Measurements from ENCODE around the gene COL9A1. TPM values are rescaled to one million over a fixed set of nuclear protein-coding genes. Genes with fewer than 3 reads are reported as not detected.

Gene COL9A1
- total RNA-seq, 1 experiment from 2014 or later: not detected

DNA sequence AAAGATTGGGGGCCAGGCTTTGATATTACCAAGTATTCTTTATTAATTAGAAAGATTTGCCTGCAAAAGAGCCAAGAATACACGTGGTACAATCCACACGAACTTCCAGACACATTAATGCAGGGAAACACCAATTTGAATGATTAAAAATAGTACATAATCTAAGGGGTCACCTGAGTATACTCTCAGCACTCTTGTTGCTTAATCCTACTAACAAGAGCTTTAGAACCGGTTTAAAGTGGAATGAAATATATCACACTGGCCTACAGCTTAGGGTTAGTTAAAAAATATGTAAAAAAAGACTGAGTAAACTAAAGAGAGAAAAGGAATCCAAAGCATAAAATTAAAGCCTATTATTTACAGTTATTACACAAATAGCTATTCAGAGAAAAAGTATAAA is 49.0 kb downstream of the COL9A1 start:
- H3K27me3 ChIP-seq (ENCODE audit: control insufficient read depth, insufficient read depth, low read length): peaks cover 3% of the 10 kb centered on the region; the same call in 1 of the 2 replicates
- DNase-seq (ENCODE audit: low read depth, low spot score) (no peak), ATAC-seq (no peak)
- intact Hi-C loops (cut with micrococcal nuclease; ENCODE audit: unreplicated experiment): no loop called here
- H3K36me3 ChIP-seq (ENCODE audit: control insufficient read depth, insufficient read depth, low read length): no peaks in the 10 kb centered on the region
- no peak overlapping the region for H3K27ac ChIP-seq (ENCODE audit: low read length)
- no TSS peak for BruUV-seq (replicated peaks)
- no peak for TF ChIP-seq TCF7L2 (IDR thresholded peaks at IDR 0.05; ENCODE audit: low read depth, low read length)
- H3K4me1 ChIP-seq (ENCODE audit: control insufficient read depth, insufficient read depth, low read length): no peaks in the 10 kb centered on the region
- in situ Hi-C loops (cut with HindIII; ENCODE audit: low pct_unique_long_range_greater_than_20kb, low sequenced_read_pairs): no loop called here
- no peaks in the 10 kb centered on the region for H3K9me3 ChIP-seq (ENCODE audit: control insufficient read depth, insufficient read depth, low read depth, low read length)
- CTCF ChIA-PET: interaction anchor here (0.5 kb wide), 1 partner anchor 159 kb away, joined by 7 read pairs; the partner anchor contains the start of gene FAM135A
- POLR2A ChIA-PET: no interaction called here
- no peak overlapping the region for H3K4me3 ChIP-seq (ENCODE audit: low read depth in 2 of 2, low read length in 2 of 2)

DNA sequence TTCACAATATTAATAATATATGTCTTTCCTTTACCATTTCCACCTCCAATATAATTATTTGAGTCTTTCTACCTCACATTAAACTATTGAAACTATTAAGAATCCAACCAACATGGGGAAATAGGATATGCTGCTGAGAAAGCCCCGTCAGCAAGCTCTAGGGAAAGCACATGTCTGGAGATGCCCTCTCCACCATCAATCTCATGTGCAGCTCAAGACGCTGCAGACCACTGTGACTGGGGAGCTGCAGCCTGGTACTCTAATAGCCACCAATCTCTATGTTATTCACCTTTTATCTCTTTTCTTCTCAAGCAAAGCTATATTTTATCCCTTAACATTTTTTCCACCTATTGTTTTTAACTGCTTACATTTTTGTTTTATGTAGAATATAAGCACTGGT is 50.3 kb downstream of the COL9A1 start:
- POLR2A ChIA-PET: no interaction called here
- CTCF ChIA-PET: no interaction called here
- peaks cover 3% of the 10 kb centered on the region; the same call in 1 of the 2 replicates for H3K27me3 ChIP-seq (ENCODE audit: control insufficient read depth, insufficient read depth, low read length)
- no peak for DNase-seq (ENCODE audit: low read depth, low spot score)
- H3K4me3 ChIP-seq (ENCODE audit: low read depth in 2 of 2, low read length in 2 of 2): no peak overlapping the region
- no peaks in the 10 kb centered on the region for H3K4me1 ChIP-seq (ENCODE audit: control insufficient read depth, insufficient read depth, low read length)
- in situ Hi-C loops (cut with HindIII; ENCODE audit: low pct_unique_long_range_greater_than_20kb, low sequenced_read_pairs): no loop called here
- H3K36me3 ChIP-seq (ENCODE audit: control insufficient read depth, insufficient read depth, low read length): no peaks in the 10 kb centered on the region
- BruUV-seq (replicated peaks): no TSS peak
- intact Hi-C loops (cut with micrococcal nuclease; ENCODE audit: unreplicated experiment): no loop called here
- H3K27ac ChIP-seq (ENCODE audit: low read length): no peak overlapping the region
- no peak for ATAC-seq
- no peaks in the 10 kb centered on the region for H3K9me3 ChIP-seq (ENCODE audit: control insufficient read depth, insufficient read depth, low read depth, low read length)
- TF ChIP-seq, protein P1, sequence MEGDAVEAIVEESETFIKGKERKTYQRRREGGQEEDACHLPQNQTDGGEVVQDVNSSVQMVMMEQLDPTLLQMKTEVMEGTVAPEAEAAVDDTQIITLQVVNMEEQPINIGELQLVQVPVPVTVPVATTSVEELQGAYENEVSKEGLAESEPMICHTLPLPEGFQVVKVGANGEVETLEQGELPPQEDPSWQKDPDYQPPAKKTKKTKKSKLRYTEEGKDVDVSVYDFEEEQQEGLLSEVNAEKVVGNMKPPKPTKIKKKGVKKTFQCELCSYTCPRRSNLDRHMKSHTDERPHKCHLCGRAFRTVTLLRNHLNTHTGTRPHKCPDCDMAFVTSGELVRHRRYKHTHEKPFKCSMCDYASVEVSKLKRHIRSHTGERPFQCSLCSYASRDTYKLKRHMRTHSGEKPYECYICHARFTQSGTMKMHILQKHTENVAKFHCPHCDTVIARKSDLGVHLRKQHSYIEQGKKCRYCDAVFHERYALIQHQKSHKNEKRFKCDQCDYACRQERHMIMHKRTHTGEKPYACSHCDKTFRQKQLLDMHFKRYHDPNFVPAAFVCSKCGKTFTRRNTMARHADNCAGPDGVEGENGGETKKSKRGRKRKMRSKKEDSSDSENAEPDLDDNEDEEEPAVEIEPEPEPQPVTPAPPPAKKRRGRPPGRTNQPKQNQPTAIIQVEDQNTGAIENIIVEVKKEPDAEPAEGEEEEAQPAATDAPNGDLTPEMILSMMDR (IDR thresholded peaks at IDR 0.05): no peak
- TF ChIP-seq TCF7L2 (IDR thresholded peaks at IDR 0.05; ENCODE audit: low read depth, low read length) (no peak), SIN3A (IDR thresholded peaks at IDR 0.05; ENCODE audit: borderline replicate concordance, insufficient read depth, low read depth, low read length) (no peak), POLR2AphosphoS5 (IDR thresholded peaks at IDR 0.05; ENCODE audit: low read depth, low read length) (no peak)
- TF ChIP-seq, protein P2, sequence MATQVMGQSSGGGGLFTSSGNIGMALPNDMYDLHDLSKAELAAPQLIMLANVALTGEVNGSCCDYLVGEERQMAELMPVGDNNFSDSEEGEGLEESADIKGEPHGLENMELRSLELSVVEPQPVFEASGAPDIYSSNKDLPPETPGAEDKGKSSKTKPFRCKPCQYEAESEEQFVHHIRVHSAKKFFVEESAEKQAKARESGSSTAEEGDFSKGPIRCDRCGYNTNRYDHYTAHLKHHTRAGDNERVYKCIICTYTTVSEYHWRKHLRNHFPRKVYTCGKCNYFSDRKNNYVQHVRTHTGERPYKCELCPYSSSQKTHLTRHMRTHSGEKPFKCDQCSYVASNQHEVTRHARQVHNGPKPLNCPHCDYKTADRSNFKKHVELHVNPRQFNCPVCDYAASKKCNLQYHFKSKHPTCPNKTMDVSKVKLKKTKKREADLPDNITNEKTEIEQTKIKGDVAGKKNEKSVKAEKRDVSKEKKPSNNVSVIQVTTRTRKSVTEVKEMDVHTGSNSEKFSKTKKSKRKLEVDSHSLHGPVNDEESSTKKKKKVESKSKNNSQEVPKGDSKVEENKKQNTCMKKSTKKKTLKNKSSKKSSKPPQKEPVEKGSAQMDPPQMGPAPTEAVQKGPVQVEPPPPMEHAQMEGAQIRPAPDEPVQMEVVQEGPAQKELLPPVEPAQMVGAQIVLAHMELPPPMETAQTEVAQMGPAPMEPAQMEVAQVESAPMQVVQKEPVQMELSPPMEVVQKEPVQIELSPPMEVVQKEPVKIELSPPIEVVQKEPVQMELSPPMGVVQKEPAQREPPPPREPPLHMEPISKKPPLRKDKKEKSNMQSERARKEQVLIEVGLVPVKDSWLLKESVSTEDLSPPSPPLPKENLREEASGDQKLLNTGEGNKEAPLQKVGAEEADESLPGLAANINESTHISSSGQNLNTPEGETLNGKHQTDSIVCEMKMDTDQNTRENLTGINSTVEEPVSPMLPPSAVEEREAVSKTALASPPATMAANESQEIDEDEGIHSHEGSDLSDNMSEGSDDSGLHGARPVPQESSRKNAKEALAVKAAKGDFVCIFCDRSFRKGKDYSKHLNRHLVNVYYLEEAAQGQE (IDR thresholded peaks at IDR 0.05; ENCODE audit: insufficient read depth in 1 of 2, low read depth in 2 of 2, low read length in 1 of 2): no peak

DNA sequence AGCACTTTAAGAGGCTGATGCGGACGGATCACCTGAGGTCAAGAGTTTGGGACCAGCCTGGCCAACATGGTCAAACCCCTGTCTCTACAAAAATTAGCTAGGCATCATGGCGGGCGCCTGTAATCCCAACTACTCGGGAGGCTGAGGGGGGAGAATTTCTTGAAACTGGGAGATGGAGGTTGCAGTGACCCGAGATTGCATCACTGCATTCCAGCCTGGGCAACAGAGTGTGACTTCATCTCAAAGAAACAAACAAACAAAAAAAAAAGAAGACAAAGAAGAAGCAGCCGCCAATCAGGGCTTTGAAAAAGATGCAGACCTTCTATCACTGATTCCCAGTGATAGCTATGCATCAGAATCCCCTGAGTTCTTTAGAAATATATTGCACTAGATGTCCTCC is 56.8 kb downstream of the COL9A1 start:
- intact Hi-C loops (cut with micrococcal nuclease; ENCODE audit: unreplicated experiment): no loop called here
- CTCF ChIA-PET: no interaction called here

More for the DNA sequence above, 56.8 kb downstream of the COL9A1 start:
- H3K27ac ChIP-seq (ENCODE audit: low read length): no peak overlapping the region
- BruUV-seq (replicated peaks): no TSS peak
- in situ Hi-C loops (cut with HindIII; ENCODE audit: low pct_unique_long_range_greater_than_20kb, low sequenced_read_pairs): no loop called here
- TF ChIP-seq TCF7L2 (IDR thresholded peaks at IDR 0.05; ENCODE audit: low read depth, low read length): no peak
- TF ChIP-seq, protein P2 (IDR thresholded peaks at IDR 0.05; ENCODE audit: insufficient read depth in 1 of 2, low read depth in 2 of 2, low read length in 1 of 2): no peak
- TF ChIP-seq SIN3A (IDR thresholded peaks at IDR 0.05; ENCODE audit: borderline replicate concordance, insufficient read depth, low read depth, low read length): no peak
- TF ChIP-seq, protein P1 (IDR thresholded peaks at IDR 0.05): no peak
- no peak for TF ChIP-seq POLR2AphosphoS5 (IDR thresholded peaks at IDR 0.05; ENCODE audit: low read depth, low read length)
- no peaks in the 10 kb centered on the region for H3K36me3 ChIP-seq (ENCODE audit: control insufficient read depth, insufficient read depth, low read length)
- POLR2A ChIA-PET: no interaction called here
- no peak for DNase-seq (ENCODE audit: low read depth, low spot score)
- H3K9me3 ChIP-seq (ENCODE audit: control insufficient read depth, insufficient read depth, low read depth, low read length): no peaks in the 10 kb centered on the region
- no peaks in the 10 kb centered on the region for H3K27me3 ChIP-seq (ENCODE audit: control insufficient read depth, insufficient read depth, low read length)
- H3K4me1 ChIP-seq (ENCODE audit: control insufficient read depth, insufficient read depth, low read length): no peaks in the 10 kb centered on the region
- no peak for ATAC-seq
- no peak overlapping the region for H3K4me3 ChIP-seq (ENCODE audit: low read depth in 2 of 2, low read length in 2 of 2)
